ENCODE results near the gene PLCB4.

PLCB4 gene

DNA sequence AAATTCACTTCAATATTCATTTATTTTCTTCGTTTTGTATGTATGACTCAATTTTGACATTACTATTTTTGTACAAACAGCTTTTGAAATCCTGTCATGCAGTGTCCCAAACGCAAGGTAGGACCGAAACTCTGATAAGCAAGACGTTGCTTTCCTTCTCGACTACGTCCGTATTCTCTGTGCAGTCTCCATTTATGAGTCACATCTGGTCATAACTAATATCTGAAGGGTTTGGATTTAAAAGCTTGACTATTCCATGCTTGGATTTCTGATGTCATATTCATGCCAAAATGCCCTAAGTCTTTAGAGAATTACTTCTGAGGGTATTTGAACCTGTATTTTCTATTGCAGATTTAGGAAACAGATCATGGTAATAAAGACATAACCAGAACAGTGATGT is 407.8 kb downstream of the PLCB4 start:
- DNase-seq, result no peak

GRCh38 chr20:9478771-9479170 is 409.9 kb downstream of the PLCB4 start:
- no peak for DNase-seq

DNA sequence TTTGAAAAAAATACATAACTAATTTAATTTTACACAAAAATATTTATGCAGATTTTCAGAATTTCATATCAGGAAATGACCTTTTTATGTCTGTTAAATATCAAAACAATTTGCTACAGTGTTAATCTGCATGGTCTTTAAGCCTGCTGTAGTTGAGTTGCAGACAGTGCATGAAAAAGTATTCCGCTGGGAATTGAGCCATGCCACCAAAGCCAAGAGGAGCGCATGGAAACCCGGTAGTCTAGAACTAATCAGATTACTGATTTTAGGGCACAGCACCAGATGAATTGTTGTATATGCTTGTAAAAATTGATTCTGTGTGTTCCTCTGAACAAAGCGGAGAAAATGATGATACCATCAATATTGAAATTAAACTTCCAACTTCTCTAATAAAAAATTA is 411.2 kb downstream of the PLCB4 start:
- no peak for DNase-seq

GRCh38 chr20:9482180-9482579 is 413.3 kb downstream of the PLCB4 start:
- DNase-seq, result no peak

- no peak for DNase-seq
Observed at GRCh38 chr20:9483131-9483530, 414.2 kb downstream of the PLCB4 start.

DNA sequence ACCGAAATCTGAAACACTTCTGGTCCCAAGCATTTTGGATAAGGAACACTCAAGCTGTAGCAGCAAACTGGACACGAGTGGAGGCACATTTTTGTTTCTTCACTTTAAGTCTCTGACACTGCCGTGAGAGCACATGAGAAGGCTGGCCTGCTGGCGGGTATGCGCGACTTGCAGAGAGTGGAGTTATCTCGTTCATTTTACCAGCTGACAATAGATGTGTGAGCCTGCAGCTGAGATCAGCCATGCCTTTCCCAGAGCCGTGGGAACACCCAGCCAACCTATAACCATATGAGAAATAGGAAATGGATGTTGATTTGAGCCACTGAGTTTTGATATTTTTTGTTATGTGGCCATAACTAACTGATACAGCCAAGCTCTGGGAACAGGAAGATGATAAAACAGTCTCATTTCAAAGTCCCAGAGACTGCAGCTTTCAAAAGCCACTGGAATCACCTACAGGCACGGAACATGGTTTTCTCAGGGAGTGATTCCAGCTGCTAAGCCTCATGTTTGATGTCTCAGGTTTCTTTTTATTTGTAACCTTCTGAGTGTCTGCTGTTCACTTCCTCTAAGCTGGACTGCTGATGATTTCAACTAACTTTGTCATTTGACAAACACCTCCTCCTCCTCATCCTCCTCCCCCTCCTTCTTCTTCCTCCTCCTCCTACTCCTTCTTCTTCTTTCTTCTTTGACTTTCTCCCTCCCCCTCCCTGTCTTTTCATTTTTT is 416.9 kb downstream of the PLCB4 start:
- DNase-seq, result no peak

GRCh38 chr20:9487231-9487630 is 418.3 kb downstream of the PLCB4 start:
- no peak for DNase-seq

- DNase-seq, result no peak
Observed at GRCh38 chr20:9488063-9488462, 419.2 kb downstream of the PLCB4 start.

DNA sequence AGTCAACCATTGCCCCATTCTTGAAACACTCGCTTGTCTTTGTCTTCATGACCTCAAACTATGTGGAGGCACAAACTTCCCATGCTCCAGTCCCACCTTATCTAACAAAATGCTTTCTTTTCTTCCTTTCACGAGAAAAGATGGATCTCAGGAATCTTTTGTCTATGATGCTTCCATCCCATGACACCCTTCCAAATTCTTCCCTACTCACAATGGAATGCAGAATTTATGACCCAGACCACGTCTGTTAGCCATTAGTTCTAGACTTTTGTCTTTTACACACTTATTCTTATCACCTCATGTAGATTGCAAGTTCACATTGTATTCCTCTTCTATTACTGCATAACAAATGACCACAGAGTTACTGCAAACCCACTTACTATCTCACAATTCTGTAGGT is 421.3 kb downstream of the PLCB4 start:
- no peak for DNase-seq

DNA sequence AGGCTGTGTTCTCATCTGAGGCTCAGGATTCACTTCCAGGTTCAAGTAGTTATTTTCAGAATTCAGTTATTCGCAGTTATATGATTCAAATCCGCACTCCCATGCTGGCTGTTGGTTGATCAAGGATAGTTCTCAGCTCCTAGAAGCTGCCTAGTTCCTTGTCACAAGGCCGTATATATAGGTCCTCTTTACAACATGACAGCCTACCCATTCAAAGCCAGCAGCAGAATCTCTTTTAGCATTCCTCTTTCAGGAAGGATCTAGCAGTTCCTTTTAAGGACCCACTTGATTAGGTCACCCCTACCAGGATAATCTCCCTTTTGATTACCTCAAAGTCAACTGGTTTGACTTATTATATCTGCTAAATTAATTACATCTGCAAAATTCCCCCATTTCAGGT is 421.7 kb downstream of the PLCB4 start:
- no peak for DNase-seq

- DNase-seq, result no peak
Observed at GRCh38 chr20:9491324-9491723, 422.4 kb downstream of the PLCB4 start.

GRCh38 chr20:9492067-9492466 is 423.2 kb downstream of the PLCB4 start:
- DNase-seq, result no peak

GRCh38 chr20:9493803-9494202 is 424.9 kb downstream of the PLCB4 start:
- DNase-seq, result no peak

GRCh38 chr20:9495701-9496100 is 426.8 kb downstream of the PLCB4 start:
- DNase-seq, result no peak

DNA sequence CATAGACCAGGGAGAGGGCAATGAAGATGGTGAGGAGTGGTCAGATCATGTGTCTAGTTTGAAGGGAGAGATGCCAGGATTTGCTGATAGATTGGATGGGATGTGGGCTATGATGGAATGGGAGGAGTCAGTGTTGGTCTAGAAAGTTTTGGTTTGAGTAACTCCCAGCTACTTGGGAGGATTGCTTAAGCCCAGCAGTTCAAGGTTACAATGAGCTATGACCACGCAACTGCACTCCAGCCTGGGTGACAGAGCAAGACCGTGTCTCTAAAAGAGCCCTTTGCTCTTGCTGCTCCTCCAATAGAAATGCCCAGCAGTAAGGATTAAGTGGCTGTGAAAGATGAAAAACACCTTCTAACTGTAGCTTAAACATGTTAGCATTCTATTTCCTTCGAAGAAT is 427.3 kb downstream of the PLCB4 start:
- no peak for DNase-seq

- DNase-seq, result no peak
Observed at GRCh38 chr20:9498322-9498721, 429.4 kb downstream of the PLCB4 start.

- DNase-seq, result no peak
Observed at GRCh38 chr20:9499126-9499899, 430.4 kb downstream of the PLCB4 start.

DNA sequence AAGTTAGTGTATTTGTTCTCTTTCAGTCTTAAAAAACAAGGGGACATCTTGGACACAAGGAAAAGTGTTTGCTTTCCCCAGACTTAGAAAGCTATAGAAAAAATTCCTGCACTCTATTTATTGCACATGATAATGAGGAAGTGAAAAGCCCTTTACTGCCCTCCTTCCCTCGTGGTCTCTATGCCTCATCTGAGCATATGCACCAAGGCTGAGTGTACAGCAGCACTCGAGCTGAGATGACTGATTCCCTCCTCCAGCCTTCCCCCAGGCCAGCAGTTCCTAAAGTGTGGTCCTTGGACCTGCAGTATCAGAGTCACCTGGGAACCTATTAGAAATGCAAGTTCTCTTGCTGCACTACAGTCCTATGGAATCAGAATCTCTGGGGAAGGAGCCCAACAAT is 431.2 kb downstream of the PLCB4 start:
- no peak for DNase-seq

DNA sequence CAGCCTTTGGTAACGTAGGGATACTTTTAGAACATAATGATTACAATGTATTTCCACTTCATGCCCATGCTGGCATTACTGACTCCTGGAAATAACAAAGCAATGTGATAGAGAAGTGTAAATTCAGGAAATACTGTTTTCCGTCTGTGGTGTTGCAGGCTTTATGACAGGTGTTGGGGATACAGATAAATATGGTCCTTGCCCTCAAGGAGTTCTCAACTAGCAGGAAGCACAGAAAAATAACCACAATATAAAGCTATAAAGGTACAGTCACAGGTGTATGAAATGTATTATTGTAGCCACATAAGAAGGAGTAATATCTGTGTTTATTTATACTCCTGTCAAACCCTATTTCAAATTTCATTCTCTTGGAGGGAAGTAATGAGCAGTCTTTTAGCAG is 432.6 kb downstream of the PLCB4 start:
- no peak for DNase-seq

GRCh38 chr20:9503526-9504245 is 434.8 kb downstream of the PLCB4 start:
- peak; percentile 44 for DNase-seq

- DNase-seq, result peak; percentile 38
Observed at GRCh38 chr20:9506280-9506821, 437.5 kb downstream of the PLCB4 start.

GRCh38 chr20:9506964-9507369 is 438.1 kb downstream of the PLCB4 start:
- peak; percentile 36 for DNase-seq

DNA sequence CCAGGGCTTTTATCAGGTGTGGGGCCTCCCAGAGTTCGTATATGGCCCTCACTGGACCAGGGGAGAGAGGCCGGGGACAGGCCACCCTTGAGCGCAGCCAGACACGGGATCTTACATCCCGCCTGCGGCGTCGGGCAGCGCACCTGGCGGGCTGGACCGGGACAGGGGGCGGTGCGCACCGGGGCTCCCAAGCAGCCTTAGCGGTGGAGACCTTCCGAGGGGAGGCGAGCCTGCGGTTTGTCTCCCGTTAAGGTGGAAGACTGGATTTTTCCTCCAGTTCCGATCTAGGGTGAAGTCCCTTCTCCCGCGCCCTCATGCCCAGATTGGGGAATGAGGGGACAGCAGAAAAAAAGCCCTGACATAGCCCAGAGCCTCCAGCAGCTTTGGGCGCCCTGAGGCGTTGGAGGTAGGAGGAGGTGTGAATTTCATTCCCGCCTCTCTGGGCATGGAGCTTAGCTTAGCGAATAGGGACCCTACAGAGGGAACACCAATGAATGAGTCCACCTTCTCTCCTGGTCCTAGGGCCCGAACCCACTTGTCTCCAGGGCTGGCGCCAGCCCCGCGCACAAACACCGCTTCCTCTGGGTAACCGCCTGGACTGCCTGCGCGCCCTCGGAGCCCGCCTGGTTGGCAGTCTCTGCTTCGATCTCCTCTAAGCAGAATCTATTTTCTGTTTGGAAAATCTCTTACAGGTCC is 438.8 kb downstream of the PLCB4 start:
- DNase-seq, result no peak
